Choroid plexus epithelial cell (primary cell): ENCODE results near the gene MTCL1.

Source experiments
- DNase-seq: peaks from one replicate; pipeline ENCODE4 v3.0.0-alpha.2; 2010; ENCODE audit warnings: low read depth
- H3K4me3 ChIP-seq: 2 replicates; pipeline ENCODE4 v1.5.1; 2011; ENCODE audit warnings: low read depth, mild to moderate bottlenecking, control low read depth, low read length, moderate library complexity
- TF ChIP-seq, protein P1 (sequence below): conservative IDR thresholded peaks from 2 replicates; pipeline ENCODE4 v1.5.1; 2011; ENCODE audit warnings: low read depth, mild to moderate bottlenecking, control low read depth, inconsistent platforms, low read length, moderate library complexity

The MTCL1 gene

DNA sequence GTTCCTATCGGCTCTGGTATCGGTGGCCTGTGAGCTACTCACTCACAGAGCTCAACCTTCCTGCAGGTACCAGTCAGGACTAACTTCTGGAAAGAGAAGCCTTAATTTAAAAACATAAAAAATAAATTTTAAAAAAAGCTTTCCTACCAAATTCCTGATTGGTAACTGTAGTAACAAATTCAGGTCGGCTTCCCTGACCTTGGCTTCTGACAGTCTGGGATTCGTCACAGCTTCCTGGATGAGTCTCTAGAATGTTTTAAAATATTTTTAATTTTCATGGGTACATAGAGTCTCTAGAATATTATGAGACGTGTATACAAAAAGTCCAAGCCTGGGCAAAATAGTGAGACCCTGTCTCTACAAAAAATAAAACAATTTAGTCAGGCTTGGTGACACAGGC is 45.0 kb upstream of the MTCL1 start:
- no peak overlapping the region for H3K4me3 ChIP-seq
- no peak for DNase-seq
- TF ChIP-seq, protein P1, sequence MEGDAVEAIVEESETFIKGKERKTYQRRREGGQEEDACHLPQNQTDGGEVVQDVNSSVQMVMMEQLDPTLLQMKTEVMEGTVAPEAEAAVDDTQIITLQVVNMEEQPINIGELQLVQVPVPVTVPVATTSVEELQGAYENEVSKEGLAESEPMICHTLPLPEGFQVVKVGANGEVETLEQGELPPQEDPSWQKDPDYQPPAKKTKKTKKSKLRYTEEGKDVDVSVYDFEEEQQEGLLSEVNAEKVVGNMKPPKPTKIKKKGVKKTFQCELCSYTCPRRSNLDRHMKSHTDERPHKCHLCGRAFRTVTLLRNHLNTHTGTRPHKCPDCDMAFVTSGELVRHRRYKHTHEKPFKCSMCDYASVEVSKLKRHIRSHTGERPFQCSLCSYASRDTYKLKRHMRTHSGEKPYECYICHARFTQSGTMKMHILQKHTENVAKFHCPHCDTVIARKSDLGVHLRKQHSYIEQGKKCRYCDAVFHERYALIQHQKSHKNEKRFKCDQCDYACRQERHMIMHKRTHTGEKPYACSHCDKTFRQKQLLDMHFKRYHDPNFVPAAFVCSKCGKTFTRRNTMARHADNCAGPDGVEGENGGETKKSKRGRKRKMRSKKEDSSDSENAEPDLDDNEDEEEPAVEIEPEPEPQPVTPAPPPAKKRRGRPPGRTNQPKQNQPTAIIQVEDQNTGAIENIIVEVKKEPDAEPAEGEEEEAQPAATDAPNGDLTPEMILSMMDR, result no peak

DNA sequence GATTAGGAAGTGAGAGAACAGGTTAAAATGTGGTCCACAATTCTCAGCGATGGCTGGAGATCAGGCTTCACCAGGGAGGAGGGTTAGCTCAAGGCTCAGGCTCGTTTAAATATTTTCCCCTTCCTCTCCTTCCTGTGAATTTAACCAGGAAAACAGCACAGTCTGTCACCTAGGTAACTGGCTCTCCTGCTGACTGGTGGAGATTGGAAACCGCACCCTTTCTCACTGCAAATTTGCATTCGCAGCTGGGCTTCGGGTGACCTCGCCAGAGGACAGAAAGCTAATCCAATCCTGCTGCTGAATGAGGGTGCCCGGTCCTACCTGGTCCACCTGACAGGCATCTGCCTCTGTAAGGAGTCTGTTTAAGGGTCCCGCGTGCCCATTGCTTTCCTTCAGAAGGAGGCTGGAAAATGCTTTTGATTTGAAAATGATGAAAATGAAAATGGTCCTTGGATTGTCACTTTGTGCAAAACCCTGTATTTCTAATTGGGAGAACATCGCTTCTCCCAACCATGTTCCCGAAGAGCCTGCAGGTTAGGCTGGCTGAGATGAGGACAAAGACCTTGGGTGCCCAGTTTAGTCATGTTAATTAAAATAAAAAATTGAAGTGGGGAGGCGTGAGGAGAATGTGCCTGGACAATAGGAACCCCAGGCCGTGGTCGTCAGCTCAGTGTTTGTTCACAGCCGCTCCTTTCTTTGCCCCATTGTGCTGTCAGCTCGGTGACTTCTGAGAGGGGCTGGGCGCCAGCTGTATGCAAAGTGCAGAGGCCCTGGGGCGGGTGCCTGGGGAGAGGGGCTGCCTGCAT is 43.4 kb upstream of the MTCL1 start:
- no peak overlapping the region for H3K4me3 ChIP-seq
- peak; percentile 63 for DNase-seq
- TF ChIP-seq, protein P1, result no peak

DNA sequence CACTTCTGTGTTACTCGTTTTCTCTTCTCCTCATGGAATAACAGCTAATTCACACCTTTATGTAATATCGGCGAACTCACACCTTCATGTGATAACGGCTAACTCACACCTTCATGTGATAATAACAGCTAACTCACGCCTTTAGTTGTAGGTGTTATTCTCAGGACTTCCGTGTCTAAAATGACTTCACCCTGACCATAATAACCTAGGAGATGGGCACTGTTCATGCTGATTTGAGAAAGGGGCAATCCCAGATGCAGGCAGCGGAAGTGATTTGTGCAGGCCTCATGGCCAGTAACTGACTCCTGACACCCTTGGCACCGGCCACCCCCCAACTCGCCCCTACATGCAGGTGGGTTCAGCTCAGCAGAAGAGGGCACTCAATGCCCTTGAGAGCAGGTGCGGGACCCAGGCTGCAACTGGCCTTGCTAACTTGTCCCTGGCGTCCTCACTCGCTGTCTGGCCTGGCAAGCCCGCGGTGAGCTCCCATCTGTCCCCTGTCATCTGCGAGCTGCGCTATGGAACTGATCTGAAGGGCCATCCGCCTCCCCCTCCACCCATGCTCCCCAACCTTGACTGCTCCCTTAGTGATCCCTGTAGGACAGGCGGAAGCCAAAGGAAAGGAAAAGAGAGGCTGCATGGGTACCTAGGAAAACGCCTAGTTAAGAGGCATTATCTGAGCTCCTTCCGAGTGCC is 42.6 kb upstream of the MTCL1 start:
- H3K4me3 ChIP-seq, result no peak overlapping the region
- TF ChIP-seq, protein P1, result no peak
- no peak for DNase-seq

DNA sequence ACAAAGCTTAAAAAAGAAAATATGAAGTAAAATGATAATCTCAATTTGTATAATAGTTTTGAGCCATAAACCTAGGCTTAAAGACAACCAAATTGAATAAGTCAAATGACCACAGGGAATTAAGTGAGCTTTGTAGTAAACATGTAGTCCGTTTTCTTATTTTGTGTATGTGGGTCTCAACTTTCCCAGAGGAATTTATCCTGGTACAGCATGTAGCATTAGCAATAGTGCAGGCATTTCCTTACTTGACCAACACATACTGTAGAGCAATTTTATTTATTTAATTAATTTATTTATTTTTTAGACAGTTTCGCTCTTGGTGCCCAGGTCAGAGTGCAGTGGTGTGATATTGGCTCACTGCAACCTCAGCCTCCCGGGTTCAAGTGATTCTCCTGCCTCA is 37.5 kb upstream of the MTCL1 start:
- TF ChIP-seq, protein P1, result no peak
- DNase-seq, result peak; percentile 65
- no peak overlapping the region for H3K4me3 ChIP-seq

DNA sequence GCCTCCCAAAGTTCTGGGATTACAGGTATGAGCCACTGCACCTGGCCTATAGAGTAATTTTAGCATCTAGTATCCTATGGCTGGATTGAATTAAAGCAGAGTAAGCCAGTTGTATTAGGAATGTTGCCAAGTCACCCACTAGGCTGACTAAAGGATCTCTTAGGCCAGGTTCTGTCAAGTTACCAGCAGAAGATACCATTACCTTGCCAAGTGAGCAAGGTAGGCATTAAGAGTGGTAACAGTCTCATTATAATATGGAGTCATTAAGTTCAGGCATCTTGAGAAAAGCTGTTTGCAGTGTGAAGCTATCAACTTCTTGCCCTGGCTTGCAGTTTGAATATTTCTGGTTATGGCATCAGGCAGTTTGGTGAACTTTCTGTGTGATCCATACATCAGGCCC is 37.0 kb upstream of the MTCL1 start:
- no peak for DNase-seq
- H3K4me3 ChIP-seq, result no peak overlapping the region

DNA sequence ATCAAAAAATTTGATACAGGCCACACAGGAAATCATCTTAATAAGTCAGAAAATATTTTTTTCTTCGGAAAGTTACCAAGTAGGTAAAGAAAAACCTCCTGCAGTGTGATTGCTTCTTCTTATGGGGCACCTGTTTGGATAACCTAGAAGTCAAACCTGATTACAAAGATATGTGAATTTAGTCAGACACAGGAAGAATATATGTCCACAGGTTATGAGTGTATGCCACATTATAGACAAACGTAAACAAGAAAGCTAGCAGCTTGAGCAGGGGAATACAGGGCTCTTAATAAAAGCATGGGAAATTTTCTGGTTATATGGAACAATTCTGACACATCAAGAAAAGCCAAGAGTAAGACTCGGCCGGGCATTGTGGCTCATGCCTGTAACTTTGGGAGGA is 35.8 kb upstream of the MTCL1 start:
- H3K4me3 ChIP-seq, result no peak overlapping the region
- TF ChIP-seq, protein P1, result no peak
- DNase-seq, result no peak

More for the DNA sequence above, 37.0 kb upstream of the MTCL1 start:
- TF ChIP-seq, protein P1, result no peak
